NCI-H2081 (cell line): ENCODE data around the gene ZNF276.
"Not testable (repeated sequence)": the region's sequence is repeated elsewhere in the genome, so short reads cannot be mapped to it uniquely, and the experiment has no call there.

Experiments
- DNase-seq, 2 experiments: peaks; one replicate each; lab custom pipeline; 2025; lab: John Stamatoyannopoulos, UW

ZNF276 gene

GRCh38 chr16:89720813-89721545 lies at the start of gene ZNF276, which contains the start of gene VPS9D1:
Gene ZNF276 (plus strand): TSS chr16:89721537. CDS start chr16:89721641, 104 bp downstream.
Gene VPS9D1 (minus strand): TSS chr16:89720898. CDS start chr16:89720861, 37 bp downstream.
- DNase-seq, result peak; percentile 61 to 72

GRCh38 chr16:89671565-89671964 lies 49.8 kb upstream of the ZNF276 start:
- DNase-seq, result not testable (repeated sequence)

- no peak for DNase-seq
Measured at GRCh38 chr16:89672177-89672941, 49.0 kb upstream of the ZNF276 start.

GRCh38 chr16:89678258-89678657 lies 43.1 kb upstream of the ZNF276 start:
- no peak for DNase-seq

GRCh38 chr16:89685916-89686315 lies 35.4 kb upstream of the ZNF276 start:
- no peak for DNase-seq

- DNase-seq, result peak; percentile 65 to 70
Measured at GRCh38 chr16:89686520-89687091, 34.7 kb upstream of the ZNF276 start, which contains the start of gene CDK10. Gene CDK10 (plus strand): TSS chr16:89686689. CDS start chr16:89686711, 22 bp downstream.

- DNase-seq, result peak in 1 of 2 experiments; percentile 46
Measured at GRCh38 chr16:89687092-89687940, 34.0 kb upstream of the ZNF276 start.

GRCh38 chr16:89688395-89688794 lies 32.9 kb upstream of the ZNF276 start:
- DNase-seq, result no peak

GRCh38 chr16:89689142-89689541 lies 32.2 kb upstream of the ZNF276 start:
- DNase-seq, result no peak

GRCh38 chr16:89689621-89690020 lies 31.7 kb upstream of the ZNF276 start:
- not testable (repeated sequence) for DNase-seq

- no peak for DNase-seq
Measured at GRCh38 chr16:89690392-89690901, 30.9 kb upstream of the ZNF276 start.

GRCh38 chr16:89691231-89691985 lies 29.9 kb upstream of the ZNF276 start:
- DNase-seq, result no peak

GRCh38 chr16:89691986-89692569 lies 29.3 kb upstream of the ZNF276 start:
- DNase-seq, result no peak

GRCh38 chr16:89693289-89693731 lies 28.0 kb upstream of the ZNF276 start:
- DNase-seq, result no peak

- DNase-seq, result no peak
Measured at GRCh38 chr16:89693931-89694783, 27.2 kb upstream of the ZNF276 start.

GRCh38 chr16:89694784-89695085 lies 26.6 kb upstream of the ZNF276 start:
- not testable (repeated sequence) for DNase-seq

GRCh38 chr16:89695086-89695874 lies 26.1 kb upstream of the ZNF276 start:
- no peak for DNase-seq

GRCh38 chr16:89695875-89696669 lies 25.3 kb upstream of the ZNF276 start:
- DNase-seq, result no peak
